ENCODE data around the gene LCN1. TPM values are rescaled to one million over a fixed set of nuclear protein-coding genes. Genes with fewer than 3 reads are reported as not detected.

LCN1 gene
- total RNA-seq, 1 donor, result not detected

DNA sequence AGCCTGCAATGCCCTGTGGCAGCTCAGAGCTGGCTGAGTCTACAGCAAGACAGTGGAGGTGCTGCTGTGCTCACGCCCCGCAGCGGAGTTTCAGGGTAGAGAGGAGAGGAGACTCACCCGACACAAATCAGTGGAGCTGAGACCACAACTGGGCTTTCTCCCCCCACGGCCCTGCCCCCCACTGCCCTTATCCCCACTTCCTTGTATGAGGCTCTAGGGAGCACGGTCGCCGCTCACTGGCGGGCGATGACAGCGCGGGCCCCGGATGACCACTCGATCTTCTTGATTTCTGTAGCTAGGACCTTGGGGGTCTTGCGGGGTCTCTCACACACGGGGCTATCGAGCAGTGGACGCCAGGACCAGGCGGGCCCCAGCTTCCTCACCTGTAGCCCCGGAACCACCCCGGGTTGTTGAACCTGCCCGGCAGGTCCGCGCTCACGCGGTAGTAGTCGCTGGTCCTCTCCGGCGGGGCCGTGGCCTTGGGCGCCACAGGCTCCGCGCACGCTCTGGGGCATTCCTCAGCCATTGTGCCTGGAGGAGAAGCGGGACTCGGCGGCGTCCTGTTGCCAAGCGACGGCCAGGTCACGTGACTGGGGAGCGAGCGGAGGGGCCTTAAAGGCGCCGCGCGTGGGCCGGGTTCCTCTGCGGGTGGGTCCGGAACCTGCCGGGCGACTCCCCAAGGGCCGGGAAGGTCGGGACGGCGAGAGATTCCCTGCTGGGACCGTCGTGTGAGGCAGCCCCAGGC is 21.7 kb upstream of the LCN1 start:
- DNase-seq (ENCODE audit: insufficient read length, low spot score, missing footprints), result peak; percentile 98
- Histone ChIP-seq H2AFZ (ENCODE audit: low read length) (peak overlapping the region; percentile 92), H4K20me1 (ENCODE audit: insufficient read depth, low read length) (peaks cover 19% of the 10 kb centered on the region), H3K9me3 (ENCODE audit: low read depth, low read length) (no peaks in the 10 kb centered on the region), H3K27ac (ENCODE audit: low read depth, low read length) (no peak overlapping the region), H3K4me1 (ENCODE audit: insufficient read depth, low read length) (peaks cover 11% of the 10 kb centered on the region), H3K27me3 (ENCODE audit: insufficient read depth, low read length) (no peaks in the 10 kb centered on the region), H3K36me3 (ENCODE audit: insufficient read depth, low read length) (peaks cover 18% of the 10 kb centered on the region), H3K79me2 (ENCODE audit: insufficient read depth, low read length) (peaks cover 19% of the 10 kb centered on the region), H3K4me3 (ENCODE audit: insufficient read depth, low read length) (peak overlapping the region; percentile 90), H3K4me2 (ENCODE audit: insufficient read depth, low read length) (peak overlapping the region; percentile 99)
- TF ChIP-seq CTCF (IDR thresholded peaks at IDR 0.05; ENCODE audit: extremely low read depth, low read depth, low read length), result no peak

GRCh38 chr9:135500071-135500524 is 21.1 kb upstream of the LCN1 start:
- peak overlapping the region; percentile 90 for H3K4me3 ChIP-seq (ENCODE audit: insufficient read depth, low read length)
- peaks cover 25% of the 10 kb centered on the region for H4K20me1 ChIP-seq (ENCODE audit: insufficient read depth, low read length)
- no peak for DNase-seq (ENCODE audit: insufficient read length, low spot score, missing footprints)
- peaks cover 11% of the 10 kb centered on the region for H3K4me1 ChIP-seq (ENCODE audit: insufficient read depth, low read length)
- peak overlapping the region; percentile 99 for H3K4me2 ChIP-seq (ENCODE audit: insufficient read depth, low read length)
- H2AFZ ChIP-seq (ENCODE audit: low read length), result peak overlapping the region; percentile 92
- no peaks in the 10 kb centered on the region for H3K9me3 ChIP-seq (ENCODE audit: low read depth, low read length)
- peaks cover 19% of the 10 kb centered on the region for H3K79me2 ChIP-seq (ENCODE audit: insufficient read depth, low read length)
- H3K27me3 ChIP-seq (ENCODE audit: insufficient read depth, low read length), result no peaks in the 10 kb centered on the region
- peak overlapping the region; percentile 58 for H3K27ac ChIP-seq (ENCODE audit: low read depth, low read length)
- H3K36me3 ChIP-seq (ENCODE audit: insufficient read depth, low read length), result peaks cover 24% of the 10 kb centered on the region
- TF ChIP-seq CTCF (IDR thresholded peaks at IDR 0.05; ENCODE audit: extremely low read depth, low read depth, low read length), result no peak

DNA sequence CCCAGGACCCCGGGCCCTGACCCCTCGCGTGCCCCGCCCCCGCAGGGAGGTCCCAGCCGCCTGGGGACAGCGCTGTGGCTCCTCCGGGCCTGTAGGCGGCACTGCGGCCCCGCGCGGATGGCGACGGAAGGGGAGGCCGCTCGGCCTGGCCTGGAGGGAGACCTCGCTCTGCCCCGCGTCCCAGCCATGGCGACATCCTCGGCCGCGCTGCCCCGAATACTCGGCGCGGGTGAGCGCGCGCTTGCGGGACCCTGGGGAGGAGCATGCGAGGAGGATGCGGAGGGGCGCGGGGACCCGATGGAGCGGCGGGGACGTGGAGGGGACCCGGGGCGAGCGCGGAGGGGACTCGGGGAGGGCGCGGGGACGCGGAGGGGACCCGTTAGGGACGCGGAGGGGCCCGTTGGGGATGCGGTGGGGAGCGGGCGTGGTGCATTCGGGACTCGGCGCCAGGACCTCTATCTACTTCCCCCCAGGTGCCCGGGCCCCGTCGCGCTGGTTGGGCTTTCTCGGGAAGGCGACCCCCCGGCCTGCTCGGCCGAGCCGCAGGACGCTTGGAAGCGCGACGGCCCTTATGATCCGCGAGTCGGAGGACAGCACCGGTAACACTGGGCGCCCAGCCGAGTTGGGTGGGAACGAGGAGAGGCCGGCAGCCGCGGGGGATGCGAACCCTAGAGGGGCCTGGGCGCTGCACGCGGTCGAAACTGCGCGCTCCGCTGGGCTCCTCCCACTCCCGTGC is 20.5 kb upstream of the LCN1 start, which contains the start of gene MRPS2:
TSS of gene MRPS2 (plus strand) at position 158 of the 736 bp plus-strand sequence. CDS start at position 187, 29 bp downstream.
- H3K36me3 ChIP-seq (ENCODE audit: insufficient read depth, low read length), result peaks cover 24% of the 10 kb centered on the region
- peak within 1 kb of the TSS; percentile 99 for H3K4me2 ChIP-seq (ENCODE audit: insufficient read depth, low read length)
- H3K27ac ChIP-seq (ENCODE audit: low read depth, low read length), result peak within 1 kb of the TSS; percentile 66
- peaks cover 19% of the 10 kb centered on the region for H3K79me2 ChIP-seq (ENCODE audit: insufficient read depth, low read length)
- H3K4me1 ChIP-seq (ENCODE audit: insufficient read depth, low read length), result peaks cover 11% of the 10 kb centered on the region
- H3K27me3 ChIP-seq (ENCODE audit: insufficient read depth, low read length), result no peaks in the 10 kb centered on the region
- peak; percentile 68 for TF ChIP-seq CTCF (IDR thresholded peaks at IDR 0.05; ENCODE audit: extremely low read depth, low read depth, low read length)
- DNase-seq (ENCODE audit: insufficient read length, low spot score, missing footprints), result peak; percentile 99
- peaks cover 28% of the 10 kb centered on the region for H4K20me1 ChIP-seq (ENCODE audit: insufficient read depth, low read length)
- H3K4me3 ChIP-seq (ENCODE audit: insufficient read depth, low read length), result peak within 1 kb of the TSS; percentile 90
- H3K9me3 ChIP-seq (ENCODE audit: low read depth, low read length), result no peaks in the 10 kb centered on the region
- H2AFZ ChIP-seq (ENCODE audit: low read length), result peak within 1 kb of the TSS; percentile 92

Measured in osteoblast (primary cell).